K562 (cell line): ENCODE measurements around the gene IRF3. TPM values are rescaled to one million over a fixed set of nuclear protein-coding genes. Genes with fewer than 3 reads are reported as not detected.

Experiments
- ASH1L ChIP-seq: fragments of 450-650 bp; IDR thresholded peaks from 2 replicates; pipeline ENCODE4 v1.6.1; 2018; ENCODE audit warnings: borderline replicate concordance, mild to moderate bottlenecking, low read depth; ENCODE audit not compliant: partially characterized antibody
- FOXM1 ChIP-seq, 2 experiments: fragments of 450-650 bp in 1 of 2; sonication (generic) in 1 of 2; formaldehyde crosslinking in 1 of 2; IDR thresholded peaks; 2 replicates each; pipeline versions ENCODE4 v1.6.1 to v1.9.0; 2017 to 2022; ENCODE audit warnings: low read depth in 2 of 2, mild to moderate bottlenecking in 2 of 2, missing genetic modification reagents in 1 of 2, moderate library complexity in 1 of 2
- HNRNPH1 ChIP-seq: fragments of 200-400 bp; formaldehyde crosslinking; optimal IDR thresholded peaks from 2 replicates; pipeline ENCODE3; 2017; ENCODE audit warnings: low read depth, mild to moderate bottlenecking, low read length, moderate library complexity
- JUND ChIP-seq, 2 experiments: IDR thresholded peaks; 2 replicates in 1 of 2; 3 replicates in 1 of 2; pipeline ENCODE4 v1.6.1; 2011; ENCODE audit warnings: borderline replicate concordance in 2 of 2, low read depth in 2 of 2, low read length in 2 of 2, improper control_type of control experiment in 1 of 2, missing biosample characterization in 1 of 2, missing genetic modification characterization in 1 of 2, missing genetic modification reagents in 1 of 2
- MCM2 ChIP-seq: fragments of 450-650 bp; IDR thresholded peaks from 2 replicates; pipeline ENCODE4 v1.6.1; 2017; ENCODE audit warnings: low read depth, mild to moderate bottlenecking
- POLR2H ChIP-seq: IDR thresholded peaks from 2 replicates; pipeline ENCODE4 v1.6.1; 2016; ENCODE audit warnings: missing genetic modification characterization, low read depth, mild to moderate bottlenecking, control low read depth, missing compliant biosample characterization, moderate library complexity
- RB1 ChIP-seq: fragments of 450-650 bp; IDR thresholded peaks from 2 replicates; pipeline ENCODE4 v1.6.1; 2017; ENCODE audit warnings: low read depth, mild to moderate bottlenecking
- SNIP1 ChIP-seq: fragments of 450-650 bp; IDR thresholded peaks from 2 replicates; pipeline ENCODE4 v1.7.1; 2017; ENCODE audit warnings: low read depth, mild to moderate bottlenecking
- VEZF1 ChIP-seq: fragments of 200-800 bp; sonication (Bioruptor generic); IDR thresholded peaks from 2 replicates; pipeline ENCODE4 v1.6.1; 2017; ENCODE audit warnings: missing genetic modification characterization, missing compliant biosample characterization
- ZBTB17 ChIP-seq: fragments of 450-650 bp; formaldehyde crosslinking; IDR thresholded peaks from 2 replicates; pipeline ENCODE4 v1.4.0; 2020; ENCODE audit warnings: mild to moderate bottlenecking
- ZBTB34 ChIP-seq: fragments of 250-450 bp; sonication (Bioruptor Pico); IDR thresholded peaks from 2 replicates; pipeline ENCODE4 v1.8.0; 2021; ENCODE audit warnings: mild to moderate bottlenecking, moderate library complexity
- ZBTB7A ChIP-seq: IDR thresholded peaks from 2 replicates; pipeline ENCODE4 v1.6.1; 2011; ENCODE audit warnings: low read depth, mild to moderate bottlenecking, low read length, moderate library complexity, borderline replicate concordance; ENCODE audit not compliant: control insufficient read depth
- ZNF584 ChIP-seq: fragments of 200-800 bp; sonication (Bioruptor generic); IDR thresholded peaks from 2 replicates; pipeline ENCODE4 v1.6.1; 2016; ENCODE audit warnings: low read depth, mild to moderate bottlenecking, missing genetic modification characterization, missing compliant biosample characterization
- ZNF764 ChIP-seq: fragments of 250-450 bp; sonication (Bioruptor Pico); IDR thresholded peaks from 2 replicates; pipeline ENCODE4 v1.4.0; 2020; ENCODE audit warnings: low read depth, mild to moderate bottlenecking, moderate library complexity
- polyA plus RNA-seq, 8 experiments: library from polyadenylated mRNA; depleted of rRNA in 4 of 8; stranded (reverse) in 5 of 8; unstranded in 3 of 8; fragments of >200 nt; fragmentation: Nextera tagmentation in 2 of 8; fragmentation: Illumina TruSeq in 1 of 8; extraction: Ambion mirVana in 2 of 8; extraction: Trizol in 1 of 8; gene quantifications; 2 replicates each; pipeline versions ENCODE4 v1.2.1 to v1.2.3, GENCODE V29; 2011 to 2014; ENCODE audit warnings: inconsistent platforms in 1 of 8, missing spikeins in 1 of 8
- total RNA-seq, 7 experiments: library from RNA; depleted of rRNA in 6 of 7; stranded (reverse); fragments of >200 nt in 6 of 7; fragmentation: Illumina TruSeq in 2 of 7; extraction: Trizol in 2 of 7; gene quantifications; 2 replicates each; pipeline versions ENCODE4 v1.2.1 to v1.2.3, GENCODE V29; 2011 to 2021; ENCODE audit warnings: low replicate concordance in 1 of 7
- TF ChIP-seq, protein P1 (sequence below): sonication (generic); formaldehyde crosslinking; IDR thresholded peaks from 2 replicates; pipeline ENCODE4 v1.8.1; 2023; ENCODE audit warnings: mild to moderate bottlenecking, missing genetic modification reagents
- TF ChIP-seq, protein P2 (sequence below), 2 experiments: IDR thresholded peaks; 2 replicates each; pipeline ENCODE4 v1.6.1; 2011; ENCODE audit warnings: borderline replicate concordance in 1 of 2, control low read depth in 1 of 2, low read depth in 1 of 2, low read length in 1 of 2, mild to moderate bottlenecking in 1 of 2, mixed read lengths in 1 of 2, moderate library complexity in 1 of 2; ENCODE audit not compliant: insufficient read depth in 1 of 2, insufficient read length in 1 of 2, poor library complexity in 1 of 2, severe bottlenecking in 1 of 2; ENCODE audit errors: extremely low read depth in 1 of 2

IRF3 gene
- total and polyA plus RNA-seq, 9 of the 15 experiments (the other 6 are each of a cell fraction or from before 2014, with no cell fraction given): 7.5 to 145 (median 65.4) TPM

- TF ChIP-seq, protein P1, sequence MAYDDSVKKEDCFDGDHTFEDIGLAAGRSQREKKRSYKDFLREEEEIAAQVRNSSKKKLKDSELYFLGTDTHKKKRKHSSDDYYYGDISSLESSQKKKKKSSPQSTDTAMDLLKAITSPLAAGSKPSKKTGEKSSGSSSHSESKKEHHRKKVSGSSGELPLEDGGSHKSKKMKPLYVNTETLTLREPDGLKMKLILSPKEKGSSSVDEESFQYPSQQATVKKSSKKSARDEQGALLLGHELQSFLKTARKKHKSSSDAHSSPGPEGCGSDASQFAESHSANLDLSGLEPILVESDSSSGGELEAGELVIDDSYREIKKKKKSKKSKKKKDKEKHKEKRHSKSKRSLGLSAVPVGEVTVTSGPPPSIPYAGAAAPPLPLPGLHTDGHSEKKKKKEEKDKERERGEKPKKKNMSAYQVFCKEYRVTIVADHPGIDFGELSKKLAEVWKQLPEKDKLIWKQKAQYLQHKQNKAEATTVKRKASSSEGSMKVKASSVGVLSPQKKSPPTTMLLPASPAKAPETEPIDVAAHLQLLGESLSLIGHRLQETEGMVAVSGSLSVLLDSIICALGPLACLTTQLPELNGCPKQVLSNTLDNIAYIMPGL (CRISPR knock-in tag): peak; percentile 57; the same call in 1 of the 2 replicates
- TF ChIP-seq MCM2 (no peak), HNRNPH1 (peak; percentile 62), ZBTB7A (peak; percentile 92), ASH1L (no peak), SNIP1 (peak; percentile 30; the same call in 1 of the 2 replicates), JUND (IDR thresholded peaks at IDR 0.05; ENCODE audit: borderline replicate concordance, low read depth, low read length) (no peak), JUND (tag; IDR thresholded peaks at IDR 0.05; ENCODE audit: borderline replicate concordance, low read depth, low read length) (peak; percentile 25; the same call in 1 of the 3 replicates), ZBTB34 (no peak), RB1 (0 out of 2 replicates have a peak, but pooled peaks have one; percentile 35), FOXM1 (IDR thresholded peaks at IDR 0.05; ENCODE audit: low read depth) (no peak), FOXM1 (CRISPR knock-in tag; IDR thresholded peaks at IDR 0.05; ENCODE audit: low read depth) (peak; percentile 43; the same call in 1 of the 2 replicates), ZNF764 (CRISPR knock-in tag) (0 out of 2 replicates have a peak, but pooled peaks have one; percentile 43), ZNF584 (no peak), VEZF1 (CRISPR knock-in tag) (peak; percentile 78), POLR2H (peak; percentile 63; the same call in 1 of the 2 replicates), ZBTB17 (CRISPR knock-in tag) (peak; percentile 66)
- TF ChIP-seq, protein P2, sequence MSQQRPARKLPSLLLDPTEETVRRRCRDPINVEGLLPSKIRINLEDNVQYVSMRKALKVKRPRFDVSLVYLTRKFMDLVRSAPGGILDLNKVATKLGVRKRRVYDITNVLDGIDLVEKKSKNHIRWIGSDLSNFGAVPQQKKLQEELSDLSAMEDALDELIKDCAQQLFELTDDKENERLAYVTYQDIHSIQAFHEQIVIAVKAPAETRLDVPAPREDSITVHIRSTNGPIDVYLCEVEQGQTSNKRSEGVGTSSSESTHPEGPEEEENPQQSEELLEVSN (IDR thresholded peaks at IDR 0.05; ENCODE audit: borderline replicate concordance in 1 of 2, extremely low read depth in 1 of 2, insufficient read depth in 1 of 2, insufficient read length in 1 of 2, low read depth in 1 of 2, low read length in 1 of 2, poor library complexity in 1 of 2, severe bottlenecking in 1 of 2): peak in 1 of 2 experiments; percentile 54
Measured at GRCh38 chr19:49677231-49677900, 11.7 kb upstream of the IRF3 start, which contains the start of gene PRMT1 (continued).
